ENCODE data around the gene HIVEP3.

Gene HIVEP3

GRCh38 chr1:41485605-41486004 lies 433.1 kb downstream of the HIVEP3 start:
- DNase-seq (ENCODE audit: low read depth in 2 of 2), result no peak

- DNase-seq (ENCODE audit: low read depth in 2 of 2), result no peak
Observed at GRCh38 chr1:41484402-41485241, 434.1 kb downstream of the HIVEP3 start, which contains the start of gene EDN2. EDN2 (minus strand) TSS chr1:41484683; CDS start chr1:41484601, 82 bp downstream.

GRCh38 chr1:41483960-41484401 lies 434.7 kb downstream of the HIVEP3 start:
- no peak for DNase-seq (ENCODE audit: low read depth in 2 of 2)

GRCh38 chr1:41483001-41483850 lies 435.5 kb downstream of the HIVEP3 start:
- DNase-seq (ENCODE audit: low read depth in 2 of 2), result no peak

GRCh38 chr1:41482001-41482765 lies 436.5 kb downstream of the HIVEP3 start:
- no peak for DNase-seq (ENCODE audit: low read depth in 2 of 2)

GRCh38 chr1:41481109-41481775 lies 437.5 kb downstream of the HIVEP3 start:
- DNase-seq (ENCODE audit: low read depth in 2 of 2), result no peak

- DNase-seq (ENCODE audit: low read depth in 2 of 2), result no peak
Observed at GRCh38 chr1:41480204-41481108, 438.3 kb downstream of the HIVEP3 start.

GRCh38 chr1:41479808-41480160 lies 438.9 kb downstream of the HIVEP3 start:
- no peak for DNase-seq (ENCODE audit: low read depth in 2 of 2)

GRCh38 chr1:41479000-41479807 lies 439.5 kb downstream of the HIVEP3 start:
- DNase-seq (ENCODE audit: low read depth in 2 of 2), result no peak

- no peak for DNase-seq (ENCODE audit: low read depth in 2 of 2)
Observed at GRCh38 chr1:41478118-41478748, 440.5 kb downstream of the HIVEP3 start.

- DNase-seq (ENCODE audit: low read depth in 2 of 2), result no peak
Observed at GRCh38 chr1:41476807-41477361, 441.8 kb downstream of the HIVEP3 start.

- DNase-seq (ENCODE audit: low read depth in 2 of 2), result no peak
Observed at GRCh38 chr1:41475859-41476567, 442.7 kb downstream of the HIVEP3 start.

GRCh38 chr1:41475346-41475745 lies 443.4 kb downstream of the HIVEP3 start:
- no peak for DNase-seq (ENCODE audit: low read depth in 2 of 2)

GRCh38 chr1:41474490-41475271 lies 444.0 kb downstream of the HIVEP3 start:
- no peak for DNase-seq (ENCODE audit: low read depth in 2 of 2)

- DNase-seq (ENCODE audit: low read depth in 2 of 2), result no peak
Observed at GRCh38 chr1:41473738-41474362, 444.9 kb downstream of the HIVEP3 start.

- DNase-seq (ENCODE audit: low read depth in 2 of 2), result no peak
Observed at GRCh38 chr1:41471658-41472057, 447.1 kb downstream of the HIVEP3 start.

- DNase-seq (ENCODE audit: low read depth in 2 of 2), result no peak
Observed at GRCh38 chr1:41469706-41470105, 449.0 kb downstream of the HIVEP3 start.
